ENCODE results near the gene ORM2. TPM values are rescaled to one million over a fixed set of nuclear protein-coding genes. Genes with fewer than 3 reads are reported as not detected.

The ORM2 gene
- total RNA-seq, 2 donors from 2014 or later, result 0.59 to 0.80 TPM

- no peaks in the 10 kb centered on the region for H3K9me3 ChIP-seq (ENCODE audit: control insufficient read depth, low read length)
- no peak overlapping the region for H3K4me3 ChIP-seq (ENCODE audit: low read length)
- TF ChIP-seq, protein P1, sequence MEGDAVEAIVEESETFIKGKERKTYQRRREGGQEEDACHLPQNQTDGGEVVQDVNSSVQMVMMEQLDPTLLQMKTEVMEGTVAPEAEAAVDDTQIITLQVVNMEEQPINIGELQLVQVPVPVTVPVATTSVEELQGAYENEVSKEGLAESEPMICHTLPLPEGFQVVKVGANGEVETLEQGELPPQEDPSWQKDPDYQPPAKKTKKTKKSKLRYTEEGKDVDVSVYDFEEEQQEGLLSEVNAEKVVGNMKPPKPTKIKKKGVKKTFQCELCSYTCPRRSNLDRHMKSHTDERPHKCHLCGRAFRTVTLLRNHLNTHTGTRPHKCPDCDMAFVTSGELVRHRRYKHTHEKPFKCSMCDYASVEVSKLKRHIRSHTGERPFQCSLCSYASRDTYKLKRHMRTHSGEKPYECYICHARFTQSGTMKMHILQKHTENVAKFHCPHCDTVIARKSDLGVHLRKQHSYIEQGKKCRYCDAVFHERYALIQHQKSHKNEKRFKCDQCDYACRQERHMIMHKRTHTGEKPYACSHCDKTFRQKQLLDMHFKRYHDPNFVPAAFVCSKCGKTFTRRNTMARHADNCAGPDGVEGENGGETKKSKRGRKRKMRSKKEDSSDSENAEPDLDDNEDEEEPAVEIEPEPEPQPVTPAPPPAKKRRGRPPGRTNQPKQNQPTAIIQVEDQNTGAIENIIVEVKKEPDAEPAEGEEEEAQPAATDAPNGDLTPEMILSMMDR (conservative IDR thresholded peaks at IDR 0.05), result no peak
- WGBS, 2 experiments (ENCODE audit: insufficient coverage in 1 of 2, insufficient read length in 1 of 2), result 73% methylated on average over 1 of the region's 2 CpGs; no CpG with 5 or more reads in 1 of the 2 experiments
- Mint-ChIP-seq H3K27ac (no peak overlapping the region), H3K36me3 (ENCODE audit: low read depth) (peaks cover 30% of the 10 kb centered on the region), H3K27me3 (ENCODE audit: insufficient read depth) (no peaks in the 10 kb centered on the region), H3K9me3 (no peaks in the 10 kb centered on the region), H3K4me3 (no peak overlapping the region), H3K4me1 (peaks cover 8% of the 10 kb centered on the region)
- H3K27ac ChIP-seq (ENCODE audit: low read depth, low read length), result no peak overlapping the region
- no peak for DNase-seq
- H3K27me3 ChIP-seq (ENCODE audit: control insufficient read depth, insufficient read depth, low read length, poor library complexity, severe bottlenecking), result no peaks in the 10 kb centered on the region
- H3K9ac ChIP-seq (ENCODE audit: extremely low read depth, low read length, poor library complexity, severe bottlenecking), result no peak overlapping the region
- H3K36me3 ChIP-seq (ENCODE audit: control insufficient read depth, insufficient read depth, low read length), result no peaks in the 10 kb centered on the region
- peaks cover 2% of the 10 kb centered on the region for H3K4me1 ChIP-seq (ENCODE audit: control insufficient read depth, insufficient read depth, low read length)
Measured at GRCh38 chr9:114365194-114365593, 35.5 kb downstream of the ORM2 start.

DNA sequence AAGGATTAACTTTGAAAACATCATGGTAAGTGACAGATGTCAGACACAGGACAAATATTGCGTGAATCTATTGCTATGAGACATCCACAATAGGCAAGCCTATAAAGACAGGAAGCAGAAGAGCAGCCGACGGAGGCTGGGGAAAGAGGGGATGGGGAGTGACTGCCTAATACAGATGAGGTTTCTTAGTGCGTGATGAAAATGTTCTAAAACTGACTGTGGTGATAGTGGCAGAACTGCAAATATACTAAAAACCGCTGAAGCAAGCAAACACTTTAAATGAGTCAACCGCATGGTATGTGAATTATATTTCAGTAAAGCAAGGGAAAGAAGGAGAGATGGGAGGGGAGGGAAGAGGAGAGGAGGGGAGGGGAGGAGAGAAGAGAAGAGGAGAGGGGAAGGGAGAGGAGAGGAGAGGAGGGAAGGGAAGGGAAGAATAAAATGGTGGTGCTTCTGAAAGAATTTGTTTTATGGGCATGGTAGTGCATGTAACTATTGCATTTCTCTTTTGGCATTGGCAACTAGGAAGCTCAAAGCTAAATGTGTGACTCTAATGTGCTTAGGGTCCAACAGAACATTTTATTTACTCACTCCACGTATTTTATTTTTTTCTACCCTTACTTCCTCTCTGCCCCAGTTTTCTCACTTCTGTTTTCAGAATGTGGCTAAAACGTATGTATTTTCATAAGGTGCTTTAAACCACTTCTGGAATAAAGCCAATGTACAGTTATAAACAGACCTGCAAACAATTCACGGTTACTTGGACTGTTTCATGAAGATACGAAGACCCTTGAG, 36.9 kb downstream of the ORM2 start:
- H3K36me3 Mint-ChIP-seq (ENCODE audit: low read depth), result peaks cover 18% of the 10 kb centered on the region
- no peak overlapping the region for H3K27ac Mint-ChIP-seq

GRCh38 chr9:114367366-114367765, 37.7 kb downstream of the ORM2 start:
- Mint-ChIP-seq H3K4me1 (peaks cover 20% of the 10 kb centered on the region), H3K27me3 (ENCODE audit: insufficient read depth) (no peaks in the 10 kb centered on the region), H3K9me3 (no peaks in the 10 kb centered on the region), H3K4me3 (no peak overlapping the region), H3K27ac (no peak overlapping the region), H3K36me3 (ENCODE audit: low read depth) (peaks cover 15% of the 10 kb centered on the region)
- 87 to 93% methylated on average over 5 to 6 of the region's 6 CpGs for WGBS, 2 experiments (ENCODE audit: insufficient coverage in 1 of 2, insufficient read length in 1 of 2)
- TF ChIP-seq, protein P1 (conservative IDR thresholded peaks at IDR 0.05), result no peak
- Histone ChIP-seq H3K9me3 (ENCODE audit: control insufficient read depth, low read length) (no peaks in the 10 kb centered on the region), H3K9ac (ENCODE audit: extremely low read depth, low read length, poor library complexity, severe bottlenecking) (no peak overlapping the region), H3K4me1 (ENCODE audit: control insufficient read depth, insufficient read depth, low read length) (peaks cover 6% of the 10 kb centered on the region), H3K27ac (ENCODE audit: low read depth, low read length) (no peak overlapping the region), H3K36me3 (ENCODE audit: control insufficient read depth, insufficient read depth, low read length) (no peaks in the 10 kb centered on the region), H3K27me3 (ENCODE audit: control insufficient read depth, insufficient read depth, low read length, poor library complexity, severe bottlenecking) (no peaks in the 10 kb centered on the region), H3K4me3 (ENCODE audit: low read length) (no peak overlapping the region)
- no peak for DNase-seq

More for the DNA sequence above, 36.9 kb downstream of the ORM2 start:
- H3K4me1 ChIP-seq (ENCODE audit: control insufficient read depth, insufficient read depth, low read length), result peaks cover 6% of the 10 kb centered on the region
- no peak for DNase-seq
- H3K27ac ChIP-seq (ENCODE audit: low read depth, low read length), result no peak overlapping the region
- H3K27me3 ChIP-seq (ENCODE audit: control insufficient read depth, insufficient read depth, low read length, poor library complexity, severe bottlenecking), result no peaks in the 10 kb centered on the region
- 92 to 98% methylated on average over 9 to 10 of the region's 10 CpGs for WGBS, 2 experiments (ENCODE audit: insufficient coverage in 1 of 2, insufficient read length in 1 of 2)
- Mint-ChIP-seq H3K4me3 (no peak overlapping the region), H3K9me3 (no peaks in the 10 kb centered on the region), H3K4me1 (peaks cover 15% of the 10 kb centered on the region), H3K27me3 (ENCODE audit: insufficient read depth) (no peaks in the 10 kb centered on the region)
- H3K4me3 ChIP-seq (ENCODE audit: low read length), result no peak overlapping the region
- TF ChIP-seq, protein P1 (conservative IDR thresholded peaks at IDR 0.05), result no peak
- no peak overlapping the region for H3K9ac ChIP-seq (ENCODE audit: extremely low read depth, low read length, poor library complexity, severe bottlenecking)
- no peaks in the 10 kb centered on the region for H3K36me3 ChIP-seq (ENCODE audit: control insufficient read depth, insufficient read depth, low read length)
- H3K9me3 ChIP-seq (ENCODE audit: control insufficient read depth, low read length), result no peaks in the 10 kb centered on the region

Data from endodermal cell (in vitro differentiated cells).